HG03025 (cell line): ENCODE results near the gene EXD2.
A peak's percentile ranks its signal among the peaks of the same experiment; 100 is the strongest.
"Not testable (repeated sequence)": the region's sequence is repeated elsewhere in the genome, so short reads cannot be mapped to it uniquely, and the experiment has no call there.

Experiments
- ATAC-seq: cut with Tn5 transposase; IDR thresholded peaks from one replicate; pipeline ENCODE4 v1.9.1; 2021; ENCODE audit warnings: mild to moderate bottlenecking, moderate library complexity; ENCODE audit not compliant: unreplicated experiment, low FRiP score

EXD2 gene, protein sequence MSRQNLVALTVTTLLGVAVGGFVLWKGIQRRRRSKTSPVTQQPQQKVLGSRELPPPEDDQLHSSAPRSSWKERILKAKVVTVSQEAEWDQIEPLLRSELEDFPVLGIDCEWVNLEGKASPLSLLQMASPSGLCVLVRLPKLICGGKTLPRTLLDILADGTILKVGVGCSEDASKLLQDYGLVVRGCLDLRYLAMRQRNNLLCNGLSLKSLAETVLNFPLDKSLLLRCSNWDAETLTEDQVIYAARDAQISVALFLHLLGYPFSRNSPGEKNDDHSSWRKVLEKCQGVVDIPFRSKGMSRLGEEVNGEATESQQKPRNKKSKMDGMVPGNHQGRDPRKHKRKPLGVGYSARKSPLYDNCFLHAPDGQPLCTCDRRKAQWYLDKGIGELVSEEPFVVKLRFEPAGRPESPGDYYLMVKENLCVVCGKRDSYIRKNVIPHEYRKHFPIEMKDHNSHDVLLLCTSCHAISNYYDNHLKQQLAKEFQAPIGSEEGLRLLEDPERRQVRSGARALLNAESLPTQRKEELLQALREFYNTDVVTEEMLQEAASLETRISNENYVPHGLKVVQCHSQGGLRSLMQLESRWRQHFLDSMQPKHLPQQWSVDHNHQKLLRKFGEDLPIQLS

DNA sequence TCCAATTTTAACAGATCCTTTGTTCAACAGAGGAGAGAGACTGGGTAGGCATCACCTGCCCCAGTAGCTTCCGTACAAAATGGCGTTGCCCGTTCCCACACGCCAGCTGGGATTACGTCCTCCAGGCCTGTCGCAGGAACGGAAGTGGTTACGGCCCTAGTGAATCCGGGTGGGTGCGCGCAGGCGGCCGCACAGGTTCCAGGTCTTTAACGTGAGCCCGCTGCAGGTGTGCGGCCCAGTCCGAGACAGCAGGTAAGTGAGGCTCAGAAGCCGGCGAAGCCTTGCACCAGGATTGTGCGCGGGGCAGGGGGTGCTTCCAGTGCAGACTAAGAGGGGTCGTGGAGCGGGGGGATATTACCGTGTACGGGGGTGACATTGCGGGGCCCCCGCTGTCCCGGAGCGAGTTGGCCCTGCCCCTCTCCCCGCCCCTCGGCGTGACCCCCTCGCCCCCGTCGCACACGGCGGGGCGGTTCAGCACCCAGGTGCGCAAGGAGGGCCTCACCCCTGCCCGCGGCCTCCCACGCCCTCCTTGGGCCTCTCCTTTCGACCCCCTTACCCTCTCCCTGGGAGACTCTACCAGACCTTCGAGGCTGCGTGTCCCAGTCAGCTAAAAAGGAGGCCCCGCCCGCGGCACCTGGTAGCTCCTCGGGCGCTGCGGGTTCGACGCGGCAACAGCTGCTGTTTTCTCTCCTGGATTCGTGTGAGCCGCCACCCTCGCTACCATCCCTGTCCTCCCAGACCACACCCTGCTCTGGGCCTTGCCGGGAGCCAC lies at the start of gene EXD2:
EXD2 (plus strand) TSS at position 159 of the 772 bp plus-strand sequence. CDS start 17,973 bp downstream, outside the sequence.
- ATAC-seq: peak; percentile 95

DNA sequence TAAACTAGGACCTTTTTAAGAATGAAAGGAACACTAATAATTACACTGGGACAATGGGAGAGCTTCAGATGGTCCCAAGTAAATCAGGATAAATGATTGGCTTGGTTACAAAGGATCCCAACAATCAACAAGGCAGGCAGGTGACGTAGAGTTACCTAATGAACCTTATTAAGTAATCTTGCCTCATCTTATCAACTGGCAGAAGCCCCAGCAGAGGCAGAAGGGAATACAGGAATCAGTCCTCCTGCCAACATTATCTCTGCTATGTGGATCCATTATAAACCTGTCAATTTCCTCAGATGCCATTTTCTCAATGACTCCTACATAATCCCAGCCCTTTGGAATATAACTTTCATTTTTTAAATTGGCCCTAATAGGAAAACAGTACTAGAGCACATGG lies 49.7 kb upstream of the EXD2 start:
- no peak for ATAC-seq

DNA sequence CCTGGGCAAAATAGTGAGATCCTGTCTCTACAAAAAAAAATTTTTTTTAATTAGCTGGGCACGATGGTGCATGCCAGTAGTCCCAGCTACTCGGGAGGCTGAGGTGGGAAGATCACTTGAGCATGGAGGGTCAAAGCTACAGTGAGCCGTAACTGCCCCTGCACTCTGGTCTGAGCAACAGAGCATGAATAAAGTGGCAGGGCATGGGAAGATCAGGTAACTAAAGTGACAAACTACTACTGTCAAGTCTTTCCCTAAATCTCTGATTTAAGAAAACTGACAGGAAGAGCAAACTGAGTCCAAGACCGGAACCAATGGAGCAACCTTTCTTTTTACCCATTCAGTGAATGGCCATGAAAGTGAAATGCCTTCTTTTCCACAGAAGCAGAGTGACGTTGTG lies 49.2 kb upstream of the EXD2 start:
- ATAC-seq: no peak

DNA sequence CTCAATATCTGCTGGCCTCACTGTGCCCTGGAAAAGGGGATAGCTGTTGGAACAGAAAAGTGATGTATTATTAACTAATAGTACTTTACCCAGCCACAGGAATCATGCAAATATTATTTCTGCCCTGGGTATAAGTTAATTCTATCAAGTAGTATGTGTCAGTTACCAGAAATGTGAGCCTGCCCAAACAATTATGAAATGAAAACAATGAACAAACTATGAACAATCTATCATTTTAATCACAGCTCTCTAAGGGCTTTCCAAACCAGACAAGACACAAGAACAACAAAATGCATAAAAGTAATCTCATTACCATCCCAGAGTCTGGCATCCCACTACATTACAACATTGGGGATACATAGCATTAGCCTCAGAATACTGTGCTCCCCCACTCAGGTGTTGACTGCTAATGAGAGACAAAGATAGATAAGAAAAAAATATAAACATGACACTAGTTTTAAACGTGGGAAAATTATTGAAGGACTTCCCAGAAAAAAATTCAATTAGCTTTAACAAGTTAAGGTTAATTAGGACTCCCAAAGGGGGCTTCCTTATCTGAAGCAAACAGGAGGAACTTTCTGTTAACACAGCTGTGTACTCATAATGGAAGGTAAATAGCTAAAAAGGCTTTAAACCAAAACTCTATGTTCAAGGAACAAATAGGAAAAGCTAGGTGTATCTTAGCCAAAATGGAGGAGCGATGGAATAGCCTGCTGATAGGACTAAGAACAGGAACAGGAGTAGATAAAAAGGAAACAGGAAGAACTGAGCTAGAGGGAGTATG lies 41.6 kb upstream of the EXD2 start:
- no peak for ATAC-seq

DNA sequence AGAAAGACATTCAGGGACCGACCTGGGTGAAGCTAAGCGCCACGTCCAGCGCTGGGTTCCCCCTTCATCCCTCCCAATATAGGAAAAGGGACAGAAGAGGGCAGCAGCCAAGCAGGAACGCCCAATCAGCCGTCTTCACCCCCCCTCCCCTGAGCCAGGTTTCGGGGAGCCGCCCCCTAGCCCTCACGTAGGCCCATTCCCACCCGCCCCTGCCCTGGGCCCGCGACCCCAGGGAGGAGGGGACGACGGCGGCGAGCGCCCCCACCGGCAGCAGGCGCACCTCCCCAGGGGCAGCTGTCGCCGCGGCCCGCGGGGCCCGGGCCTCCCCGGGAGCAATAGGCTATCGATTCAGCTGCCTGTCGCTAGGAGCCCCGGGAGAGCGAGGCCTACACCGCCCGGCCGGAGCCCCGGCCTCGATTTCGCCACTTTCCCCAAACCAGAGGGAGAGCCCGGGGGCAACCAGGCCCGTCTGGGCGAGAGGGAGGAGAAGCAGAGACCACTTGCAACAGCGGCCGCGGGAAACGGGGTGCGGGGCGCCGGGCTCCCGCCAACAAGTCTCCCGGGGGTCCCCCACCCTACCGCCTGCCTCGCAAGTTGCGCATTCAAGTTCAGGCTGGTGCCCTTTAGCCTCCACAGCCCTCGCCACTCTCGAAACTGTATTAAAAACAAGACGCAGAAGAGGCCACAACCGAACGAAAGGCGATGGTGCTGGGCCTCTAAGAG lies 39.7 kb upstream of the EXD2 start:
- ATAC-seq: no peak

DNA sequence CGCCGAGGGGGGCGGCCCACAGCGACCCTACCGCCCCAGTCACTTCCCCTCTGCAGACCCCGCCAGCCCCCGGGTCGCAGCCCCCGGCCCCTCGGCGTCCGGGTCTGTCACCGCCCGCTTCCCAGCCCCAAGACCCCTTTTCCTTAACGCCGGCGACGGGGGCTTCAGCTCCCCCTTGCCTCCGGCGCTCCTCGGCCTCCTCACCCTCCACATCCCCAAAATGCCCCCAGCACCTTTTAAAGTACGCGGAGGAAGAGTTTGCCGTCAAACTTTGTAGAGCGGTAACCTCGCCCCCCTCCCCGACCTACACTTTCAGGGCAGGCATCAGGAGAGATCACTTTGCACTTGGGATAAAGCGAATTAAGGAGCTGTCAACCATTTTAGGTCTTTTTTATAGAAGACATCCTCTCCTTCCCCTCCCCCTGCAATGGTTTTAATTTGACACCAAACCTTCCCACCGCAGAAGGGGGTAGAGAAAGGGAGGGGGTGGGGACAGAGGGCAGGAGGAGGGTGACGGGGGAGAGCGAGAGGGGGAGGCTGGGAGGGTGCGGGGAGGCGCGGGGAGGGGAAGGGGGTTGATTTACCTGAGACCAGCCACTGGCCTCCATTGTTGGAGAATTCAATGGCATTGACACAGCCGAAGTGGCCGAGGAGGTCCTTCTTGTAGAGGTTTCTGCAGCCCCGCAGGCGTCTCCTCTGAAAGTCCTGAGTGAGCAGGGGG lies 39.0 kb upstream of the EXD2 start:
- no peak for ATAC-seq

DNA sequence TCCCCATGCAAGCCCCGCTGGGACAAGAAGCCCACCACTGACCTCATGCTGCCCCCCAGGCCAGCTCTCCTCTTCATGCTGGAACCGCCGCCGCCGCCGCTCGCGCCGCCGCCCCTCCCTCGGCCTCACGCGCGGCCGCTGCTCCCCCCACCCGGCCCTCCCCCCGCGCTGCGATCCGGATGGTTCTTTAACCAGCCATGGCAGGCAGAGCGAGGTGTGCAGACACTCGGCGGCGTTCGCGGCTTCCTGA lies 38.5 kb upstream of the EXD2 start, which contains the start of gene DCAF5:
DCAF5 (minus strand) TSS at position 218 of the 250 bp plus-strand sequence; CDS start at position 77, 141 bp downstream.
- no peak for ATAC-seq

DNA sequence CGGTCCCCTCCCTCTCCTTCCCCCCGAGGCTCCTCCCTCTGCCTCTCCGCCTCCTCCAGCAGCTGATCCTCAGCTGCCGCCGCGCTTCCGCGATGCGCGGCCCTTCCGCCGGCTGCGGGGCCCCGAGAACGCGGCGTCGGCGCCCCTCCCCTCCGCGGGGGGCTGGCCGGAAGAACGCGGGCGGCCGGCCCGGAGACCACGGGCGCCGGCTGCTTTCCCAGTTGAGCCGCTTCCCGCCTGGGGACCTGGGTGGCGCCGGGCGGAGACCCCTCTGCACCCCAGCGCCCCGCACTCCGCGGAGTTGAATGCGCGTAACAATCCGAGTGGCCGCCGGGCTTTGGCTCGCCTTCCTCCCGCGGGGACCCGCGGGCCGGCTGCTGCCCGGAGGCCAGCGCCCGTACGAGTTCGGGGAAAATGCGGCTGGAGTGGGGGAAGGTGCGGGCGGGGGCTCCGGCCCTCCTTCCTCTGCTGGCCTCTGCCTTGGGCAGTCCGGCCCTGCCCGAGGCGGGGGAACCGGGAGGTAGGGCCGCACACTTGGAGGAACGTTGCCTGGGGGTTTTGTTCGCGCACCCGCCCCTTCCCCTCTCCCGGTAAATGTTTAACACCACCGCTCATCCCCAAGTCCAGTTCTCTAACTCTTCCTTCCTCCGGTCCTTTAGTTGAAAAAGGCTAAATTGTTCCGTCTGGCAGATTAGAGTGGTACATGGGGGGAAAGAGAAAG lies 38.0 kb upstream of the EXD2 start:
- ATAC-seq: peak; percentile 75

DNA sequence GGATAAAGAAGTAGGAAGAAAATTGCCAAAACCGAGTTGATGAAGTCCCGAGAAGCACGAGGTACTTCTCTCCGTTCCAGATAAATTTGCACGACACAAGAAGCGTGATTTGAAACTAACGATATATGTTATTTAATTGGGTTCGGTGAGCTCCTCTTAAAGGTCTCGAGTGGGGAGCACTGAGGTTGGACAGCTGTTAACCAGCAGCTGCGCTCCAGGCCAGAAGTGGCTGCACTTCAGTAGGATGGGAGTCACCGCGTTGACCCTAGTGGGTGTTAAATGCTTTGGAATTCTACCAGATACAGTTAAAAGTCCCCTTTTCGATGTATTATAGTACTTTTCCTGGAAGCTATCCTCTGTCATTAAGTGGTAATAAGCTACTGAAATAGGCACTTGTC lies 37.4 kb upstream of the EXD2 start:
- ATAC-seq: no peak

DNA sequence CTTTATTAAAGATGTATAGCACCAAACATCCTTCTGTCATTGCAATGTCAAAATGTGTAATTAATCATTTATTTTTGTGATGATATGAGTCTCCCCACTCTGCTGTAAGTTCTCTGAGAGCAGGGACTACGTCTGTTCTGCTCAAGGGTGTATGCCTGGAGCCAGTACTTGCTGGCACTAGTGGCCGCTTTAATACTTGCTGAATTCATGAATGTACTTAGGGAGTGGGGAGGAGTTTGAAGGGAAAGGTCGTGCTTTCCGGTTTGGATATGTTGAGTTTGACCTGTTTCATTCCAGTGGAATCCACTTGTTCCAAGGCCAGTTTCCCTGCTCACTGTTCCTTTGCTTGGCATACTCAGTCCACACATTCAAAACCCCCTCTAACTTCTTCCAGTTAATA lies 36.5 kb upstream of the EXD2 start:
- no peak for ATAC-seq

DNA sequence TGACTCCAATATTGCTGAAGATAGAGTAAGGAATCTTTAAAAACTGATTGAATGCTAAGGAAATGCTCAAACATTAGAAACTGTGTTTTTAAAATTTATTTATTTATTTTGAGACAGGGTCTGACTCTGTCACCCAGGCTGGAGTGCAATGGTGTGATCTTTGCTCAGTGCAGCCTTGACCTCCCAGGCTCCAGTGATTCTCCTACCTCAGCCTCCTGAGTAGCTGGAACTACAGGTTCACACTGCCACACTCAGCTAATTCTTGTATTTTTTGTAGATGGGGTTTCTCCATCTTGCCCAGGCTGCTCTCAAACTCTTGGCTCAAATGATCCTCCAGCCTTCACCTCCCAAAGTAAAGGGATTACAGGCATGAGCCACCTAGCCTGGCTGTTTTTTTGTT lies 35.1 kb upstream of the EXD2 start:
- no peak for ATAC-seq

DNA sequence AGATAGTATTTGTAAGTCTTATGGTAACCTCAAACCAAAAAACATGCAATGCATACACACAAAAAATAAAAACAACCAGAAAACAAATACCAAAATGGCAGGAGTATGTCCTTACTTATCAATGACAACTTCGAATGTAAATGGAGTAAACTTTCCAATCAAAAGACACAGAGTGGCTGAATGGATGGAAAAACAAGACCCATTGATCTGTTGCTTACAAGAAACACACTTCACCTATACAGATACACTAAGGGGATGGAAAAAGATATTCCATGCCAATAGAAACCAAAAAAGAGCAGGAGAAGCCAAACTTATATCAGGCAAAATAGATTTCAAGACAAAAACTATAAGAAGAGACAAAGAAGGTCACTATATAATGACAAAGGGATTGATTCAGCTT lies 29.7 kb upstream of the EXD2 start:
- ATAC-seq: no peak

DNA sequence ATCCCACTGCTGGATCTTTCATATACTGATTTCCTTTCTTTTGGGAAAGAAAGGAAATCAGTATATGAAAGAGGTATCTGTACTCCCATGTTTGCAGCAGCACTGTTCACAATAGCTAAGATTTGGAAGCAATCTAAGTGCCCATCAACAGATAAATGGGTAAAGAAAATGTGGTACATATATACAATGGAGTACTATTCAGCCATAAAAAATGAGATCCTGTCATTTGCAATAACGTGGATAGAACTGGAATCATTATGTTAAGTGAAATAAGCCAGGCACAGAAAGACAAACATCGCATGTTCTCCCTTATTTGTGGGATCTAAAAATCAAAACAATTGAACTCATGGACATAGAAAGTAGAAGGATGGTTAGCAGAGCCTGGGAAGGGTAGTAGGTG lies 25.5 kb upstream of the EXD2 start:
- ATAC-seq: not testable (repeated sequence)

DNA sequence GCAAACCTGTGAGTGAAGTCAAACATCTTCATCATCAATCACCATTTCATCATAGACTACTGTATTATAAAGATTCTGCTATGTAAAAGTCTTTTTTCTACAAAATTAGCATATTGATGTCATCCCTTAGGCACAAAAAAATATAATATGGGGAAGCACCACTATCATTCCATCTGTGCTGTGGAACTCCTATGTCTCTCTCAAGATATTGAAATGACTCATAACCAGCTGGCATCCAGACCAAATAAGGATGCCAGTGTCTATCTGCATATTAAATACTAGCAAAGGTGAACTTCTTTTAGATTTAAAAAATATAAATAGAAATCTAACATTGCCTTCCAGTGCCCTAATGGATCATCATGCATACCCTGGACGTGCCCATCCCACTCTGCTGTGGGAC lies 20.5 kb upstream of the EXD2 start:
- no peak for ATAC-seq

DNA sequence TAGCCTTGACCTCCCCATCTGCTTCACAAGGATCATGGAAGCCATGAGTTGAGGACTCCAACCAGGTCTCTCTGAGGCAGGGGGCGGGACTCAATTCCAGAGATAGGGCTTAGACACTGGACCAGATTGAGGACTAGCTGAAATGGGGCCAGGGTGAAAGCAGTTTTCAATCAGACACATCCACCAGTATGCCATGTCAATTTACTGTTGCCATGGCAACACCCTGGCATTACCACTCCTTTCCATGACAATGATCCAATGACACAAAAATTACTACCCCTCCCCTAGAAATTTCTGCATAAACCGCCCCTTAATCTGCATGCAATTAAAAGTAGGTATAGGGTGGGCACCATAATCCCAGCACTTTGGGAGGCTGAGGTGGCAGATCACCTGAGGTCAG lies 19.7 kb upstream of the EXD2 start:
- ATAC-seq: no peak

DNA sequence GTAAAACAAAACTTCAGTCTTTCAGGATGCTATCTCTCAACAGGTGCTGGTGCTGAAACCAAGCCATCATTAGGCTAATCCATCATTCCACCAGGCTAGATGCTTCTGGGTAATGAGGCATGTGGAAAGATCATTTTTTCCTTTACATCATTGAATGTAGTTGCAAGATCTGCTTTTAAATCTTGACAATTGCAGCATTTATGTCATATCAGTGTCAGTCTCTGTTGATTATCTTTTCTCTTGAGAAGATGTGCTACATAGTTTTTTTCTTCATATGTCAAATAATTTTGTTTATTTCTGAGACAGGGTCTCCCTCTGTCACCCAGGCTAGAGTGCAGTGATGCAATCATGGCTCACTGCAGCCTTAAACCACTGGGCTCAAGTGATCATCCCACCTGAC lies 16.2 kb upstream of the EXD2 start:
- no peak for ATAC-seq

DNA sequence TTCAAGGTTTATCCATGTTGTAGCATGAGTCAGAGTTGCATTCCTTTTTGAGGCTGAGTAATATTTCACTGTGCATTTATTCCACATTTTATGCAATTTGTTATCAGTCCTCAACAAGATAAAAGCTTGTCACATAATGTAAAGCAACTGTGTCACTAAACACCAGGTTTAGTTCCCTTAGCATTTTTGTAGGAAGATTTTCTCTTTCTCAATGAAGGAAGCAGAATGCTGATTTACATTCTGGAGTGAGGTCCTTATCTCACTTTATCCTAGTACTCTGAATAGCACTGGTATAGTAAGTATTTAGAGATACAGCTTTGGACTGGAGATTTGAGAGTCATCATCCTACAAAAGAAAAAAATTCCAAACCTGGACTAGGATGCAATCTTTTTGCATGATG lies 9.8 kb upstream of the EXD2 start:
- no peak for ATAC-seq

DNA sequence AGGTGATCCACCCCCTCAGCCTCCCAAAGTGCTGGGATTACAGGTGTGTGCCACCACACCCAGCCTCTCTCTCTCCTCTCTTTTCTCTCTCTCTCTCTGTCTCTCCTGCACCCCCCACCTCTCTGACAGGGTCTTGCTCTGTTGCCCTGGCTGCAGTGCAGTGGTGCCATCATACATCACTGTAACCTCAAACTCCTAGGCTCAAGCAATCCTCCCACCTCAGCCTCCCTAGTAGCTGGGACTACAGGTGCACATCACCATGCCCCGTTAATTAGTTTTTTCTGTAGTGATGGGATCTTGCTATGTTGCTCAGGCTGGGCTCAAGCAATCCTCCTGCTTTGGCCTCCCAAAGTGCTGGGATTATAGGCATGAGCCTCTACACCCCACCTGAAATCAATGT lies 8.7 kb upstream of the EXD2 start:
- ATAC-seq: not testable (repeated sequence)

DNA sequence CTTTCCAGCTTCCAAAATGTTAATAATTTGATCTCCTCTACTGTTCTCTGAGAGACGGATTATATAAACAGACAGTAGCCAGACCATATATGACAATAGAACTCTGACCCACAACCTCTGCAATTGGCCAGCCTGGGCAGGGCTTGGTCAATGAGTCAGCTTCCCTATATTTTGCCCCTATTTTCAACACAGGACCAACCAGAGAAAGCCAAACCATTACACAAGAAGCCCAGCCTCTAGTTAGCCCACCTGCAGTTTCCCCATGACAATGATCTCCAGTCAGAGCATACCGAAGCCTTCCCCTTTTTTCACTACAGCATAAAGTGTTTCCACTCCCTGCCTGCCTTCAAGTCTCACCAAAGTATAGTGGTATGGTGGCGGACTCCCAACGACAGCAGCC lies 7.6 kb upstream of the EXD2 start:
- ATAC-seq: no peak
